ENCODE measurements around the gene RUVBL1. TPM values are rescaled to one million over a fixed set of nuclear protein-coding genes. Genes with fewer than 3 reads are reported as not detected.

The RUVBL1 gene
- total and polyA plus RNA-seq, 4 donors: 13.3 to 23.1 (median 13.9) TPM

DNA sequence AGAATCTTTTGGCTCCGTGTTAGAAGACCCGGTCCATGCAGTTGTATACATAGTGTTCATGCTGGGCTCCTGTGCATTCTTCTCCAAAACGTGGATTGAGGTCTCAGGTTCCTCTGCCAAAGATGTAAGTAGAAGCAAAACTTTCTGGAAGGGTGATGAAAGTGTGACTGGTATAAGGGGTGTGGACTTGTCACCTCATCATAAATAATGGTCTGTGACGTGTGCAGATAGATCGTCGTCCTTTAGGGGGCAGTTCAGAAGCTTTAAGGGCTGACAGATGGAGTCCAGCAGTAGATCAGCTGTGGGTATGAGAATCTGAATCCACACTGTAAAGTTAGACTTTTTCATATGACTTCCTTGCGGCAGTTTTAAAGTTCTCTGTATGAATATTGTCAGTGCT lies 56.1 kb downstream of the RUVBL1 start:
- no peak overlapping the region for H3K9ac ChIP-seq (ENCODE audit: low read depth in 1 of 2, low read length in 2 of 2)
- TF ChIP-seq RXRA (IDR thresholded peaks at IDR 0.05): no peak
- TF ChIP-seq, protein P1, sequence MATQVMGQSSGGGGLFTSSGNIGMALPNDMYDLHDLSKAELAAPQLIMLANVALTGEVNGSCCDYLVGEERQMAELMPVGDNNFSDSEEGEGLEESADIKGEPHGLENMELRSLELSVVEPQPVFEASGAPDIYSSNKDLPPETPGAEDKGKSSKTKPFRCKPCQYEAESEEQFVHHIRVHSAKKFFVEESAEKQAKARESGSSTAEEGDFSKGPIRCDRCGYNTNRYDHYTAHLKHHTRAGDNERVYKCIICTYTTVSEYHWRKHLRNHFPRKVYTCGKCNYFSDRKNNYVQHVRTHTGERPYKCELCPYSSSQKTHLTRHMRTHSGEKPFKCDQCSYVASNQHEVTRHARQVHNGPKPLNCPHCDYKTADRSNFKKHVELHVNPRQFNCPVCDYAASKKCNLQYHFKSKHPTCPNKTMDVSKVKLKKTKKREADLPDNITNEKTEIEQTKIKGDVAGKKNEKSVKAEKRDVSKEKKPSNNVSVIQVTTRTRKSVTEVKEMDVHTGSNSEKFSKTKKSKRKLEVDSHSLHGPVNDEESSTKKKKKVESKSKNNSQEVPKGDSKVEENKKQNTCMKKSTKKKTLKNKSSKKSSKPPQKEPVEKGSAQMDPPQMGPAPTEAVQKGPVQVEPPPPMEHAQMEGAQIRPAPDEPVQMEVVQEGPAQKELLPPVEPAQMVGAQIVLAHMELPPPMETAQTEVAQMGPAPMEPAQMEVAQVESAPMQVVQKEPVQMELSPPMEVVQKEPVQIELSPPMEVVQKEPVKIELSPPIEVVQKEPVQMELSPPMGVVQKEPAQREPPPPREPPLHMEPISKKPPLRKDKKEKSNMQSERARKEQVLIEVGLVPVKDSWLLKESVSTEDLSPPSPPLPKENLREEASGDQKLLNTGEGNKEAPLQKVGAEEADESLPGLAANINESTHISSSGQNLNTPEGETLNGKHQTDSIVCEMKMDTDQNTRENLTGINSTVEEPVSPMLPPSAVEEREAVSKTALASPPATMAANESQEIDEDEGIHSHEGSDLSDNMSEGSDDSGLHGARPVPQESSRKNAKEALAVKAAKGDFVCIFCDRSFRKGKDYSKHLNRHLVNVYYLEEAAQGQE (IDR thresholded peaks at IDR 0.05): no peak
- TF ChIP-seq ATF3 (IDR thresholded peaks at IDR 0.05): no peak
- no peak for TF ChIP-seq FOXA1 (IDR thresholded peaks at IDR 0.05)
- WGBS: 83% methylated on average over 7 of the region's 7 CpGs

DNA sequence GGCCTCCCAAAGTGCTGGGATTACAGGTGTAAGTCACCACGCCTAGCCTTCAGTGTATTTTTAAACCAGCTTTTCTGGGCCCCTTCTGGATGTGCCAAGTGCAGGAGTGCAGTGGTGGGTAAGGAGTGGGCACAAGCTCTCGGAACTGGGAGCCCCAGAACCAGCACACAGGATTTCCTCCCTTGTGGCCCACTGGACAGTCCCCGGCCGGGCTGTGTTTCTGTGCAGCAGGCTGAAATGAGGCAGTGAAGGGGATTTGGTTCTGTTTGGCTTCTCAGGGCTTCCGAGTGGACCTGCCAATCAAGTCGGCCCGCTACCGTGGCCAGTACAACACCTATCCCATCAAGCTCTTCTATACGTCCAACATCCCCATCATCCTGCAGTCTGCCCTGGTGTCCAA lies 56.9 kb downstream of the RUVBL1 start:
- peaks cover 0 to 42% (median 31%) of the 10 kb centered on the region in 4 donors for H3K4me1 ChIP-seq (ENCODE audit: control insufficient read depth in 4 of 4, insufficient read depth in 4 of 4, low read length in 3 of 4)
- TF ChIP-seq, protein P1 (IDR thresholded peaks at IDR 0.05): no peak
- TF ChIP-seq JUND (IDR thresholded peaks at IDR 0.05): no peak
- TF ChIP-seq, protein P2, sequence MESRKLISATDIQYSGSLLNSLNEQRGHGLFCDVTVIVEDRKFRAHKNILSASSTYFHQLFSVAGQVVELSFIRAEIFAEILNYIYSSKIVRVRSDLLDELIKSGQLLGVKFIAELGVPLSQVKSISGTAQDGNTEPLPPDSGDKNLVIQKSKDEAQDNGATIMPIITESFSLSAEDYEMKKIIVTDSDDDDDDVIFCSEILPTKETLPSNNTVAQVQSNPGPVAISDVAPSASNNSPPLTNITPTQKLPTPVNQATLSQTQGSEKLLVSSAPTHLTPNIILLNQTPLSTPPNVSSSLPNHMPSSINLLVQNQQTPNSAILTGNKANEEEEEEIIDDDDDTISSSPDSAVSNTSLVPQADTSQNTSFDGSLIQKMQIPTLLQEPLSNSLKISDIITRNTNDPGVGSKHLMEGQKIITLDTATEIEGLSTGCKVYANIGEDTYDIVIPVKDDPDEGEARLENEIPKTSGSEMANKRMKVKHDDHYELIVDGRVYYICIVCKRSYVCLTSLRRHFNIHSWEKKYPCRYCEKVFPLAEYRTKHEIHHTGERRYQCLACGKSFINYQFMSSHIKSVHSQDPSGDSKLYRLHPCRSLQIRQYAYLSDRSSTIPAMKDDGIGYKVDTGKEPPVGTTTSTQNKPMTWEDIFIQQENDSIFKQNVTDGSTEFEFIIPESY (IDR thresholded peaks at IDR 0.05): no peak
- TF ChIP-seq, protein P3, sequence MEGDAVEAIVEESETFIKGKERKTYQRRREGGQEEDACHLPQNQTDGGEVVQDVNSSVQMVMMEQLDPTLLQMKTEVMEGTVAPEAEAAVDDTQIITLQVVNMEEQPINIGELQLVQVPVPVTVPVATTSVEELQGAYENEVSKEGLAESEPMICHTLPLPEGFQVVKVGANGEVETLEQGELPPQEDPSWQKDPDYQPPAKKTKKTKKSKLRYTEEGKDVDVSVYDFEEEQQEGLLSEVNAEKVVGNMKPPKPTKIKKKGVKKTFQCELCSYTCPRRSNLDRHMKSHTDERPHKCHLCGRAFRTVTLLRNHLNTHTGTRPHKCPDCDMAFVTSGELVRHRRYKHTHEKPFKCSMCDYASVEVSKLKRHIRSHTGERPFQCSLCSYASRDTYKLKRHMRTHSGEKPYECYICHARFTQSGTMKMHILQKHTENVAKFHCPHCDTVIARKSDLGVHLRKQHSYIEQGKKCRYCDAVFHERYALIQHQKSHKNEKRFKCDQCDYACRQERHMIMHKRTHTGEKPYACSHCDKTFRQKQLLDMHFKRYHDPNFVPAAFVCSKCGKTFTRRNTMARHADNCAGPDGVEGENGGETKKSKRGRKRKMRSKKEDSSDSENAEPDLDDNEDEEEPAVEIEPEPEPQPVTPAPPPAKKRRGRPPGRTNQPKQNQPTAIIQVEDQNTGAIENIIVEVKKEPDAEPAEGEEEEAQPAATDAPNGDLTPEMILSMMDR (IDR thresholded peaks at IDR 0.05; ENCODE audit: low read depth, low read length, missing input control): no peak
- TF ChIP-seq SP1 (IDR thresholded peaks at IDR 0.05): no peak
- no peak for TF ChIP-seq HNF4G (IDR thresholded peaks at IDR 0.05)
- TF ChIP-seq YY1 (IDR thresholded peaks at IDR 0.05): no peak
- no peak for TF ChIP-seq EGR1 (IDR thresholded peaks at IDR 0.05; ENCODE audit: low read depth in 2 of 2)
- TF ChIP-seq, protein P4, sequence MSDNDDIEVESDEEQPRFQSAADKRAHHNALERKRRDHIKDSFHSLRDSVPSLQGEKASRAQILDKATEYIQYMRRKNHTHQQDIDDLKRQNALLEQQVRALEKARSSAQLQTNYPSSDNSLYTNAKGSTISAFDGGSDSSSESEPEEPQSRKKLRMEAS (IDR thresholded peaks at IDR 0.05): no peak
- TF ChIP-seq FOXA2 (IDR thresholded peaks at IDR 0.05): no peak
- no peak for TF ChIP-seq FOXA1 (IDR thresholded peaks at IDR 0.05)
- no peak for TF ChIP-seq GABPA (IDR thresholded peaks at IDR 0.05 in 1 of 2, conservative IDR thresholded peaks at IDR 0.05 in 1 of 2)
- TF ChIP-seq NR2F2 (IDR thresholded peaks at IDR 0.05): no peak
- no peak for TF ChIP-seq RAD21 (IDR thresholded peaks at IDR 0.05)
- TF ChIP-seq TAF1 (conservative IDR thresholded peaks at IDR 0.05): no peak
- H3K4me3 ChIP-seq (ENCODE audit: low read depth in 1 of 3, low read length in 3 of 3): no peak overlapping the region
- 95% methylated on average over 9 of the region's 9 CpGs for WGBS
- no peak overlapping the region for H3K27ac ChIP-seq (ENCODE audit: low read depth in 1 of 2, low read length in 2 of 2)
- no peaks in the 10 kb centered on the region for H3K27me3 ChIP-seq (ENCODE audit: control insufficient read depth in 4 of 4, insufficient read depth in 4 of 4, low read length in 3 of 4)
- peaks cover 39 to 88% (median 79%) of the 10 kb centered on the region in 4 donors for H3K36me3 ChIP-seq (ENCODE audit: control insufficient read depth in 4 of 4, insufficient read depth in 3 of 4, low read depth in 1 of 4, low read length in 3 of 4)
- no peaks in the 10 kb centered on the region for H3K9me3 ChIP-seq (ENCODE audit: control insufficient read depth in 4 of 4, low read length in 3 of 4)
- no peak overlapping the region for H3K9ac ChIP-seq (ENCODE audit: low read depth in 1 of 2, low read length in 2 of 2)
- DNase-seq (ENCODE audit: low spot score): no peak

More for the DNA sequence above, 56.1 kb downstream of the RUVBL1 start:
- Histone ChIP-seq H3K27ac (ENCODE audit: low read depth in 1 of 2, low read length in 2 of 2) (no peak overlapping the region), H3K27me3 (ENCODE audit: control insufficient read depth in 4 of 4, insufficient read depth in 4 of 4, low read length in 3 of 4) (no peaks in the 10 kb centered on the region), H3K4me1 (ENCODE audit: control insufficient read depth in 4 of 4, insufficient read depth in 4 of 4, low read length in 3 of 4) (peaks cover 0 to 50% (median 39%) of the 10 kb centered on the region in 4 donors), H3K4me3 (ENCODE audit: low read depth in 1 of 3, low read length in 3 of 3) (no peak overlapping the region), H3K9me3 (ENCODE audit: control insufficient read depth in 4 of 4, low read length in 3 of 4) (no peaks in the 10 kb centered on the region), H3K36me3 (ENCODE audit: control insufficient read depth in 4 of 4, insufficient read depth in 3 of 4, low read depth in 1 of 4, low read length in 3 of 4) (peaks cover 36 to 83% (median 72%) of the 10 kb centered on the region in 4 donors)
- no peak for DNase-seq (ENCODE audit: low spot score)

All from liver (tissue), 9 donors.